Neural cell (in vitro differentiated cells): Measurements from ENCODE around the gene ARL17B. TPM values are rescaled to one million over a fixed set of nuclear protein-coding genes. Genes with fewer than 3 reads are reported as not detected.

ENCODE experiments used
- polyA plus RNA-seq: library from polyadenylated mRNA; depleted of rRNA; stranded (reverse); fragments of >200 nt; gene quantifications from 2 replicates; pipeline ENCODE4 v1.2.3, GENCODE V29; 2014
- small RNA-seq, 3 experiments: library from RNA; depleted of rRNA; stranded (forward); fragments of <200 nt; gene quantifications; one replicate each; pipeline ENCODE3, GENCODE V24; 2012

ARL17B gene
- polyA plus RNA-seq, 1 donor from 2014 or later: 24.2 TPM

Small RNA genes lying within 50 kb of the gene (small RNA-seq; reads per million reads assigned to genes)
- 0 reads per million in 3 experiments for gene RN7SL656P

Other genes starting within 250 kb of the ARL17B start
- gene KANSL1, start 168.3 kb downstream of the ARL17B start, polyA plus RNA-seq: 65.0 and 88.1 TPM in 2 replicates
- 3.0 and 5.0 TPM in 2 replicates for gene LRRC37A, start 66.6 kb downstream of the ARL17B start, polyA plus RNA-seq
- 21.4 and 22.1 TPM in 2 replicates for gene LRRC37A2, start 150.7 kb upstream of the ARL17B start, polyA plus RNA-seq
- gene ARL17A, start 217.9 kb upstream of the ARL17B start, polyA plus RNA-seq: 6.0 and 14.3 TPM in 2 replicates
- 92.5 and 98.6 TPM in 2 replicates for gene NSF, start 228.9 kb upstream of the ARL17B start, polyA plus RNA-seq